WTC11 (cell line): ENCODE results near the gene VEGFB. TPM values are rescaled to one million over a fixed set of nuclear protein-coding genes. Genes with fewer than 3 reads are reported as not detected.

Experiments used
- ATAC-seq: fragments of 200-7000 bp; cut with Tn5 transposase; 2 replicates; pipeline ENCODE4 v1.10.0; 2021; ENCODE audit warnings: mild to moderate bottlenecking, moderate library complexity
- CTCF ChIA-PET: fragments of 300-600 bp; sonication (Branson Sonifier 250); formaldehyde crosslinking; loops from one replicate; lab custom pipeline; 2021; ENCODE audit warnings: antibody characterized with exemption; lab: Charles Lee
- POLR2A ChIA-PET: fragments of 350-600 bp; sonication (Branson Sonifier 250); formaldehyde crosslinking; loops from one replicate; lab custom pipeline; 2021; ENCODE audit warnings: antibody characterized with exemption; lab: Charles Lee
- DNase-seq: peaks from one replicate; pipeline ENCODE4 v3.0.0; 2021; ENCODE audit warnings: low spot score
- H3K27ac Mint-ChIP-seq: 2 replicates; pipeline ENCODE4 v1.8.0; 2021; ENCODE audit warnings: mixed read lengths
- H3K27me3 Mint-ChIP-seq: 2 replicates; pipeline ENCODE4 v1.8.0; 2021; ENCODE audit warnings: low read depth, mild to moderate bottlenecking, moderate library complexity, mixed read lengths
- H3K36me3 Mint-ChIP-seq: 2 replicates; pipeline ENCODE4 v1.8.0; 2021; ENCODE audit warnings: mixed read lengths
- H3K4me1 Mint-ChIP-seq: 2 replicates; pipeline ENCODE4 v1.8.0; 2022; ENCODE audit warnings: mixed read lengths
- H3K4me3 Mint-ChIP-seq: 2 replicates; pipeline ENCODE4 v1.8.0; 2021; ENCODE audit warnings: mild to moderate bottlenecking, moderate library complexity, mixed read lengths
- H3K9me3 Mint-ChIP-seq: 2 replicates; pipeline ENCODE4 v1.8.0; 2021; ENCODE audit warnings: mixed read lengths
- ARID4B ChIP-seq: sonication (generic); formaldehyde crosslinking; IDR thresholded peaks from 2 replicates; pipeline ENCODE4 v1.8.0; 2023; ENCODE audit warnings: missing genetic modification reagents, mild to moderate bottlenecking, borderline replicate concordance
- ATF2 ChIP-seq: sonication (generic); formaldehyde crosslinking; IDR thresholded peaks from 2 replicates; pipeline ENCODE4 v1.8.1; 2022; ENCODE audit warnings: low read depth, missing genetic modification reagents, borderline replicate concordance
- E2F5 ChIP-seq: sonication (generic); formaldehyde crosslinking; IDR thresholded peaks from 2 replicates; pipeline ENCODE4 v1.8.1; 2022; ENCODE audit warnings: mild to moderate bottlenecking, moderate library complexity, missing genetic modification reagents
- ETV6 ChIP-seq: sonication (generic); formaldehyde crosslinking; IDR thresholded peaks from 2 replicates; pipeline ENCODE4 v1.8.1; 2022; ENCODE audit warnings: mild to moderate bottlenecking, missing genetic modification reagents
- FOXJ3 ChIP-seq: sonication (generic); formaldehyde crosslinking; IDR thresholded peaks from 2 replicates; pipeline ENCODE4 v1.9.0; 2021; ENCODE audit warnings: missing genetic modification reagents, mild to moderate bottlenecking, borderline replicate concordance
- HMGA2 ChIP-seq: fragments of 250-450 bp; sonication (Bioruptor Pico); IDR thresholded peaks from 2 replicates; pipeline ENCODE4 v1.4.0; 2021; ENCODE audit warnings: mild to moderate bottlenecking, moderate library complexity
- NFATC4 ChIP-seq: fragments of 250-450 bp; sonication (Bioruptor Pico); IDR thresholded peaks from 2 replicates; pipeline ENCODE4 v1.9.0; 2021; ENCODE audit warnings: mild to moderate bottlenecking
- NFE2L1 ChIP-seq: sonication (generic); formaldehyde crosslinking; IDR thresholded peaks from 2 replicates; pipeline ENCODE4 v1.8.1; 2023; ENCODE audit warnings: missing genetic modification reagents
- NFYB ChIP-seq: sonication (generic); formaldehyde crosslinking; conservative IDR thresholded peaks from 2 replicates; pipeline ENCODE4 v1.8.0; 2022; ENCODE audit warnings: low read depth, missing genetic modification reagents
- NR3C1 ChIP-seq: sonication (generic); formaldehyde crosslinking; conservative IDR thresholded peaks from 2 replicates; pipeline ENCODE4 v1.8.1; 2023; ENCODE audit warnings: low read depth, mild to moderate bottlenecking, missing genetic modification reagents
- OVOL2 ChIP-seq: fragments of 250-450 bp; sonication (Bioruptor Pico); IDR thresholded peaks from 2 replicates; pipeline ENCODE4 v1.9.0; 2021; ENCODE audit warnings: mild to moderate bottlenecking, borderline replicate concordance
- PRDM15 ChIP-seq: sonication (generic); formaldehyde crosslinking; IDR thresholded peaks from 2 replicates; pipeline ENCODE4 v1.8.0; 2022; ENCODE audit warnings: missing genetic modification reagents
- PREB ChIP-seq: sonication (generic); formaldehyde crosslinking; IDR thresholded peaks from 2 replicates; pipeline ENCODE4 v1.8.1; 2022; ENCODE audit warnings: mild to moderate bottlenecking, missing genetic modification reagents, moderate library complexity, borderline replicate concordance
- PRRX2 ChIP-seq: fragments of 250-450 bp; sonication (Bioruptor Pico); IDR thresholded peaks from 2 replicates; pipeline ENCODE4 v1.8.0; 2021; ENCODE audit warnings: mild to moderate bottlenecking
- SMAD4 ChIP-seq: sonication (generic); formaldehyde crosslinking; IDR thresholded peaks from 2 replicates; pipeline ENCODE4 v1.8.0; 2022; ENCODE audit warnings: mild to moderate bottlenecking, missing genetic modification reagents
- SP1 ChIP-seq: sonication (generic); formaldehyde crosslinking; conservative IDR thresholded peaks from 2 replicates; pipeline ENCODE4 v1.8.1; 2022; ENCODE audit warnings: missing genetic modification reagents
- STAT6 ChIP-seq: sonication (generic); formaldehyde crosslinking; conservative IDR thresholded peaks from 2 replicates; pipeline ENCODE4 v1.8.1; 2023; ENCODE audit warnings: mild to moderate bottlenecking, low read depth, missing genetic modification reagents, moderate library complexity
- ZBTB21 ChIP-seq: sonication (generic); formaldehyde crosslinking; IDR thresholded peaks from 2 replicates; pipeline ENCODE4 v1.8.1; 2023; ENCODE audit warnings: mild to moderate bottlenecking, missing genetic modification reagents, borderline replicate concordance
- ZNF317 ChIP-seq: sonication (generic); formaldehyde crosslinking; IDR thresholded peaks from 2 replicates; pipeline ENCODE4 v1.8.1; 2023; ENCODE audit warnings: low read depth, mild to moderate bottlenecking, moderate library complexity, missing genetic modification reagents, borderline replicate concordance
- ZNF671 ChIP-seq: fragments of 250-450 bp; sonication (Bioruptor Pico); IDR thresholded peaks from 2 replicates; pipeline ENCODE4 v1.8.0; 2021; ENCODE audit warnings: mild to moderate bottlenecking
- ZSCAN18 ChIP-seq: fragments of 250-450 bp; sonication (Bioruptor Pico); IDR thresholded peaks from 2 replicates; pipeline ENCODE4 v2.1.2; 2022; ENCODE audit warnings: mild to moderate bottlenecking, moderate library complexity
- total RNA-seq: library from RNA; stranded (reverse); gene quantifications from 3 replicates; pipeline ENCODE4 v1.2.3, GENCODE V29; 2021

VEGFB gene
- total RNA-seq, 1 experiment from 2014 or later: 51.7 TPM

GRCh38 chr11:64185175-64185692 is 49.1 kb upstream of the VEGFB start:
- Mint-ChIP-seq H3K27ac (peak overlapping the region; percentile 96), H3K4me1 (peaks cover 41% of the 10 kb centered on the region), H3K27me3 (no peaks in the 10 kb centered on the region), H3K9me3 (no peaks in the 10 kb centered on the region), H3K36me3 (peaks cover 13% of the 10 kb centered on the region), H3K4me3 (peak overlapping the region; percentile 93)
- DNase-seq: no peak
- ChIA-PET POLR2A (interaction anchor here (0.6 to 2.3 kb wide), 18 partner anchors 11 to 268 kb away, joined by 3 to 11 read pairs (median 4); partner anchors contain the start of genes DNAJC4, FKBP2, MACROD1 and PRDX5), CTCF (interaction anchor here (0.6 to 3.1 kb wide), 30 partner anchors 10 to 347 kb away, joined by 3 to 23 read pairs (median 4); partner anchors contain the start of genes ESRRA, FERMT3, FKBP2 and MACROD1)
- peak; percentile 1 for ATAC-seq
- TF ChIP-seq ZBTB21: peak; percentile 63; the same call in 1 of the 2 replicates
- TF ChIP-seq SP1 (CRISPR knock-in tag): peak; percentile 68
- 0 out of 2 replicates have a peak, but pooled peaks have one; percentile 78 for TF ChIP-seq ETV6 (CRISPR knock-in tag)
- TF ChIP-seq STAT6: 0 out of 2 replicates have a peak, but pooled peaks have one; percentile 56
- no peak for TF ChIP-seq ZSCAN18
- peak; percentile 87 for TF ChIP-seq E2F5 (CRISPR knock-in tag)
- TF ChIP-seq ZNF317 (CRISPR knock-in tag): peak; percentile 66; the same call in 1 of the 2 replicates
- TF ChIP-seq PREB (CRISPR knock-in tag): no peak
- TF ChIP-seq FOXJ3 (CRISPR knock-in tag): no peak
- TF ChIP-seq NFYB (CRISPR knock-in tag): no peak
- TF ChIP-seq NR3C1 (CRISPR knock-in tag): no peak
- peak; percentile 94 for TF ChIP-seq NFE2L1 (CRISPR knock-in tag)
- TF ChIP-seq ARID4B: peak; percentile 90; the same call in 1 of the 2 replicates
- TF ChIP-seq NFATC4 (CRISPR knock-in tag): no peak
- 0 out of 2 replicates have a peak, but pooled peaks have one; percentile 85 for TF ChIP-seq PRRX2 (CRISPR knock-in tag)
- no peak for TF ChIP-seq HMGA2 (CRISPR knock-in tag)
- peak; percentile 73; the same call in 1 of the 2 replicates for TF ChIP-seq ATF2 (CRISPR knock-in tag)
- no peak for TF ChIP-seq ZNF671 (CRISPR knock-in tag)
- TF ChIP-seq PRDM15 (CRISPR knock-in tag): no peak; the same call in 1 of the 2 replicates
- peak; percentile 53; the same call in 1 of the 2 replicates for TF ChIP-seq OVOL2 (CRISPR knock-in tag)
- no peak for TF ChIP-seq SMAD4 (CRISPR knock-in tag)
